ENCODE data around the gene TXNDC11.

GRCh38 chr16:11735787-11736186, 6.9 kb downstream of the TXNDC11 start:
- TF ChIP-seq CTCF (IDR thresholded peaks at IDR 0.05) (no peak), POLR2AphosphoS5 (IDR thresholded peaks at IDR 0.05) (no peak)

All from prostate gland (tissue), 2 donors.